Natural killer cell treated with Interleukin-12 subunit alpha and Interleukin-12 subunit beta and Interleukin-15 and Interleukin-18, amount 100 ng/mL, for 72 hours (primary cell): ENCODE measurements around the gene UNC80. TPM values are rescaled to one million over a fixed set of nuclear protein-coding genes. Genes with fewer than 3 reads are reported as not detected.

Experiments used
- ATAC-seq, 2 donors: fragments of 150-1000 bp; cut with Tn5 transposase in 1 of 2; sonication (Bioruptor Pico), chemical (Tn5 transposase) in 1 of 2; 2 replicates each; pipeline ENCODE4 v1.10.0; 2021
- DNase-seq: peaks from one replicate; pipeline ENCODE4 v3.0.0; 2022; ENCODE audit warnings: low spot score
- H3K27ac Mint-ChIP-seq, 2 donors: 1 replicate in 1 of 2; 2 replicates in 1 of 2; pipeline ENCODE4 v1.8.0; 2022; ENCODE audit warnings: mixed read lengths in 2 of 2, mild to moderate bottlenecking in 1 of 2, moderate library complexity in 1 of 2
- H3K27me3 Mint-ChIP-seq, 2 donors: 1 replicate in 1 of 2; 2 replicates in 1 of 2; pipeline ENCODE4 v1.8.0; 2022; ENCODE audit warnings: mixed read lengths in 2 of 2
- H3K36me3 Mint-ChIP-seq: one replicate; pipeline ENCODE4 v1.8.0; 2022; ENCODE audit warnings: mixed read lengths
- H3K4me1 Mint-ChIP-seq, 2 donors: 1 replicate in 1 of 2; 2 replicates in 1 of 2; pipeline ENCODE4 v1.8.0; 2022; ENCODE audit warnings: low read depth in 2 of 2, mixed read lengths in 2 of 2, mild to moderate bottlenecking in 1 of 2
- H3K4me3 Mint-ChIP-seq: one replicate; pipeline ENCODE4 v1.8.0; 2022; ENCODE audit warnings: mixed read lengths
- H3K9me3 Mint-ChIP-seq: 2 replicates; pipeline ENCODE4 v1.8.0; 2022; ENCODE audit warnings: mixed read lengths
- total RNA-seq, 2 donors: library from RNA; stranded (reverse); gene quantifications; one replicate each; pipeline ENCODE4 v1.2.3, GENCODE V29; 2022

Gene UNC80
- total RNA-seq, 2 donors from 2014 or later: not detected

DNA sequence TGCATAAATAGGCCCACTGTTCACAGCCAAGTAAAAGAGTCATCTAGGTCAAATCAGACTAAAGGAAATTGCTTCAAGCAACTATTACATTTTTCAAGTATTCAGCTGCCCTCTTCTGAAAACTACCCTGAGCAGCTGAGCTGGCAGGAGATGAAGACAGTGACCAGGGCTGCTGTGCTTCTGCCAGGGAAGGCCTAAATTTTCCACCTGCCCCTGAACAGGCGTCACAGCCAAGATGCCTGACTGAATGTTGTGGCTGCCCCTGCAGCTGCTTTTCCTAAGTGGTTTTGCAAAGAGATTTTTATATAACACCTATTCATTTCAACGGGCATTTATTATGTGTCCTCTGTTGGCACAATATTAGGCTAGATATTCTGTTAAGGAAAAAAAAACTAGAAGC lies 134.1 kb downstream of the UNC80 start:
- DNase-seq: no peak
- H3K36me3 Mint-ChIP-seq: no peaks in the 10 kb centered on the region
- no peak overlapping the region for H3K27ac Mint-ChIP-seq
- H3K27me3 Mint-ChIP-seq: peaks cover 0 to 5% of the 10 kb centered on the region in 2 donors
- H3K9me3 Mint-ChIP-seq: no peaks in the 10 kb centered on the region
- no peak overlapping the region for H3K4me3 Mint-ChIP-seq
- no peaks in the 10 kb centered on the region for H3K4me1 Mint-ChIP-seq
- no peak for ATAC-seq

DNA sequence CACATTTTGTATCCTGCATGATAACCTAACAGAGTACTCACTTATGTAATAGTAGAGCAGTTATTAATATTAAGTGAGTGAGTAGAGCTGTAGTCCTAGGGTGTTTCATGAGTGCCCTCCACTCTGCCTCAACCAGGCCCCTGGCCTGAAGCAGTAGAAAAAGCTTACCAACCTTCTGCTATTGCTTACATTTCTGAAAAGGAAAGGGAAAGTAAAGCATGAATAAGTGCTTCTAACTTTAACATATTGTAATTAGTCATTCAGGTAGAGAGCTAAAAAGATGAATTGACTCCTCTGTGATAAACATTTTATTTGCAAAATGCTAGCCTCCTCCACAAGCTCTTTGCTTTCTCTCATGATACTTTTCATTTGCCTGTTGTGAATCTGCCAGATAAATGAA lies 136.1 kb downstream of the UNC80 start:
- DNase-seq: no peak
- peaks cover 0 to 5% of the 10 kb centered on the region in 2 donors for H3K27me3 Mint-ChIP-seq
- no peak for ATAC-seq
- H3K36me3 Mint-ChIP-seq: no peaks in the 10 kb centered on the region
- H3K4me1 Mint-ChIP-seq: no peaks in the 10 kb centered on the region
- no peak overlapping the region for H3K4me3 Mint-ChIP-seq
- no peaks in the 10 kb centered on the region for H3K9me3 Mint-ChIP-seq
- no peak overlapping the region for H3K27ac Mint-ChIP-seq

DNA sequence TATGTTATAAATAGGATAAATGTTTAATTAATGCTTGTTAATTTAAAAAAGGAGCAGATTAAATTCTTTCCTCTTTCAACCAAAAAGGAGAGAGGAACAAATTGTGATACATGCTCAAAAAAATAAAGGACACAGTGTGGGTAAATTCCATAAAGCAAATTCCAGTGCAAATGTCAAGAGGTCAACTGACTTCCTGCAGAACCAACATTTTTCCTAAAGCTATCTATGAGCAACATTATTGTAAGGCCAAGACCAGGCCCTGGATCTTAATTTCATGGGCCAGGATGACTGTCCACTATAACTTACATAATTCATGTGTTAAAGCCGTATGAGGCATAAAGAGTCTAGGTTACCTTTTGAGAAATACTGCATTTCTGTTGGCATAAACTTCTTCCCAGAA lies 136.9 kb downstream of the UNC80 start:
- no peak overlapping the region for H3K4me3 Mint-ChIP-seq
- H3K27me3 Mint-ChIP-seq: peaks cover 0 to 5% of the 10 kb centered on the region in 2 donors
- no peak overlapping the region for H3K27ac Mint-ChIP-seq
- no peaks in the 10 kb centered on the region for H3K36me3 Mint-ChIP-seq
- DNase-seq (no peak), ATAC-seq (no peak)
- H3K9me3 Mint-ChIP-seq: no peaks in the 10 kb centered on the region
- H3K4me1 Mint-ChIP-seq: no peaks in the 10 kb centered on the region

DNA sequence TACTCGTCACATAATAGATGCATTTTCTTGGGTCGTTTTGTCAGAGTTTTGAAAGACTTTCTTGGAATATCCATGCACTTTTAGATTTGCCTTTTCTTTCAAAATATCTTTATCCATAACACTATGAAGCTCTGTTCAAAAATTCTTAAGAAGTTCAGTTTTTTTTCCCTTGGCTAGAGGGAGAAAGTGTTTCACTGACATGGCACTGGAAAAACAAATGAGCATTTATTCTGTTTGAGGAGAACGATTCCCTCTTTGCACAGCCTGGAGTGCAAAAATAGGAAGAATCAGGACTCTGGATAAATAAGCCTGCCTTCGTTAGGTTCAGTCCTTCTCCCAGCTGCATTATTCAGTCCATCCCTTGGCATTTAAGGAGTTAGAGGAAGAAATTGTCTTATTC lies 139.9 kb downstream of the UNC80 start:
- H3K4me1 Mint-ChIP-seq: no peaks in the 10 kb centered on the region
- H3K36me3 Mint-ChIP-seq: no peaks in the 10 kb centered on the region
- H3K4me3 Mint-ChIP-seq: no peak overlapping the region
- no peak for DNase-seq
- H3K27ac Mint-ChIP-seq: no peak overlapping the region
- no peaks in the 10 kb centered on the region for H3K9me3 Mint-ChIP-seq
- no peak for ATAC-seq
- H3K27me3 Mint-ChIP-seq: peaks cover 0 to 5% of the 10 kb centered on the region in 2 donors

DNA sequence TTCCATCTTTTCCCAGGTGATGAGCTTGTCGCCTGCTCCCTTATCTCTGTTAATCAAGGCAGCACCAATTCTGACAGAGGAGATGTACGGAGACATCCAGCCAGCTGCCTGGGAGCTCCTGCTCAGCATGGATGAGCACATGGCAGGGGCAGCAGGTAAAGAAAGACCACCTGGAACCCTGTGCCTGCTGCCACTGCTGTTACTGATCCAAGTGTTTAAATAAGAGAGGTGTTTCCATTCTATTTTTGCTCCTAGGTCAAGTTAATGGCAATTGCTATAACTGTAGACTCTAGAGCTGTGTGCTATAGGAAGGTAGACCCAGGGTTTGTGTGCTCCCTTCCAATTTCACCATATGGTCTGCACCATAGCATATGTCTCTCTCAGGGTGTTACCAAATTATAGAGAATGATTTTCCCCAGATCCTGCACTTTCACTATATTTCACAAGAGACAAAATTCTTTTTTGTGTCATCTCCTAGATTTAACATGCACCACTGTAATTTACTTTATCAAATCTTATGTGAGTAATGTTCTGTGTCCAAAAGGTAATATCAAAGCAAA lies 142.2 kb downstream of the UNC80 start:
- ATAC-seq: no peak
- Mint-ChIP-seq H3K4me3 (no peak overlapping the region), H3K27ac (no peak overlapping the region)

DNA sequence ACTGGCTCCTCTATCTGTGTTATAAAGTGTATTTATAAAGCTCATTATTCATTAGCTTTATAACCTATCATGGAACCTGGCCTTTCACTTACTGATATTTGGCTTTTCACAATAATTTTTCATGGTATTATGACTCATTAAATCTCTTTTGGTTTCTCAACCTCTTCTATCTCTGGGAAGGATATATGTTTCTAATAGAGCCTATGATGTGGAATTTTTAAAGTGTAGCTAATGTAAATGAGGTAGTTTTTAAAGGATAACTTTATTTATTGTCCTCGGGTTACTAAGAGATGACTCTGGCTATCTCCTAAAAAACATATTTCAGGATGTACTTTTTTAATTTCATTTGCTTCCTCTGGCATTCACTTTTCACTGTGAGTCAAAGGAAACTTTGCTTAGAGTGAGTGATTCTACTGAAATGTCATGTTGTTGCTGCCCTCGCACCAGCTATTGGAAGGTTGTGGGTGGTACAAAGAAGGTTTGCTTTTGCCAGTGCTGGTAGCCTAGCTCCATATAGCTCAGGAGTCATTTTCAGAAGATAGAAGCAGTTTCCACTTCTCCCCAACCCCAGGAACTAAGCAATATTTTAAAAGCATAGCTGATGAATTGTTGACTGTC lies 145.6 kb downstream of the UNC80 start:
- Mint-ChIP-seq H3K4me1 (no peaks in the 10 kb centered on the region), H3K27me3 (no peaks in the 10 kb centered on the region)

More for the DNA sequence above, 142.2 kb downstream of the UNC80 start:
- Mint-ChIP-seq H3K4me1 (no peaks in the 10 kb centered on the region), H3K27me3 (peaks cover 0 to 4% of the 10 kb centered on the region in 2 donors), H3K9me3 (no peaks in the 10 kb centered on the region), H3K36me3 (no peaks in the 10 kb centered on the region)
- no peak for DNase-seq

DNA sequence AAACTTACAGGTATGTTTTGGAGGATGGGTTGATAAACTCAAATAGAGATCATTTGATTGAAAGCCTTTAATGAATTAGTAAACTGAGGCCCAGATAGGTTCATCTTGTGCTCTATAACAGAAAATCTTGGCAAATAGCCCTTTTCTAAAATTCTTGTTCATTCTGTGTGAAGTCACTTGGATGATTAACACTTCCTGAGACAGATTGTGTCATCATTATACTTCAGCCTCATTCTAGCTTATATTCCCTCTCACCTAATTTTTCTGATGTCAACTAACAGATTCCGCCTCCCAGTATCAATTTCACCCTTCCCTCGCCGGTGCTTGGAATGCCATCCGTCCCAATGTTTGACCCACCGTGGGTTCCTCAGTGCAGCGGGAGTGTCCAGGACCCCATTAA lies 146.6 kb downstream of the UNC80 start:
- no peaks in the 10 kb centered on the region for H3K36me3 Mint-ChIP-seq
- no peak overlapping the region for H3K27ac Mint-ChIP-seq
- H3K4me3 Mint-ChIP-seq: no peak overlapping the region
- ATAC-seq (no peak), DNase-seq (no peak)
- H3K4me1 Mint-ChIP-seq: no peaks in the 10 kb centered on the region
- H3K9me3 Mint-ChIP-seq: no peaks in the 10 kb centered on the region
- no peaks in the 10 kb centered on the region for H3K27me3 Mint-ChIP-seq

More for the DNA sequence above, 145.6 kb downstream of the UNC80 start:
- H3K36me3 Mint-ChIP-seq: no peaks in the 10 kb centered on the region
- DNase-seq (no peak), ATAC-seq (no peak)
- no peak overlapping the region for H3K4me3 Mint-ChIP-seq
- no peaks in the 10 kb centered on the region for H3K9me3 Mint-ChIP-seq
- H3K27ac Mint-ChIP-seq: no peak overlapping the region

DNA sequence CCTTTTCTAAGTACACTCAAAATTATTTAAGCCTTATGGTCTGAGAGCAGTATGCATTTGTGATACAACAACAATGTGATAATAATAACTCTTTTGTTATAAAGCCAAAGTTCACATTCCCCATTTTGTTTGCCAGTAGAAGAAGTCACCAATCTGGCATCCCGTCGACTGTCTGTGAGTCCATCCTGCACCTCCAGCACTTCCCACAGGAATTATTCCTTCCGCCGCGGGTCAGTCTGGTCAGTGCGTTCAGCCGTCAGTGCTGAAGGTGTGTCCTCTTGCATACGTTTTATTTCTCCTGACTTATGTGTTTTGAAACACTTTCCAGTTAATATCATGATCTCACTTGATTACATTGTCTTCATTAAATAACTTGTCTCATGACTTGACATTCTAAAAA lies 150.5 kb downstream of the UNC80 start:
- Mint-ChIP-seq H3K27me3 (peaks cover 0 to 5% of the 10 kb centered on the region in 2 donors), H3K4me1 (no peaks in the 10 kb centered on the region), H3K27ac (no peak overlapping the region), H3K9me3 (peaks cover 2% of the 10 kb centered on the region), H3K4me3 (no peak overlapping the region), H3K36me3 (no peaks in the 10 kb centered on the region)
- ATAC-seq (no peak), DNase-seq (no peak)

DNA sequence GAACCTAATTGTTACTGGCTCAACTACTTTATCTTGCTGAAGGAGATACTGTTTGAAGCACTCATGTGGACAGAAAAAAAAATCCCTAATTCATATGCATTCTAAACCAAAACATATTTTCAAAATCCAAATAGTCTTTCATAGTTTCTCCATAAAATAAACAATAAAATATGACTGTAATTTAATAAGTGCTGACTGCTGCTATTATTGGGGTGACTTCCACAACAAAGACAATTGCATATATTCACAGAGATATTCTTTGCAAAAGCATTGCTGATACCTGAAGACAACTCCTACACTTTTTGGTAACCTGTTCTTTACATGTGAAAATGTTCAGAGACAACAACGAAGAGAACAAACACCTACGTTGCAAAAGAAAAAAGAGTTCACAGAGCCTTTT lies 157.7 kb downstream of the UNC80 start:
- no peaks in the 10 kb centered on the region for H3K36me3 Mint-ChIP-seq
- no peak overlapping the region for H3K27ac Mint-ChIP-seq
- DNase-seq (no peak), ATAC-seq (no peak)
- no peaks in the 10 kb centered on the region for H3K4me1 Mint-ChIP-seq
- no peak overlapping the region for H3K4me3 Mint-ChIP-seq
- peaks cover 11 to 12% of the 10 kb centered on the region in 2 donors for H3K27me3 Mint-ChIP-seq
- H3K9me3 Mint-ChIP-seq: peaks cover 2% of the 10 kb centered on the region

DNA sequence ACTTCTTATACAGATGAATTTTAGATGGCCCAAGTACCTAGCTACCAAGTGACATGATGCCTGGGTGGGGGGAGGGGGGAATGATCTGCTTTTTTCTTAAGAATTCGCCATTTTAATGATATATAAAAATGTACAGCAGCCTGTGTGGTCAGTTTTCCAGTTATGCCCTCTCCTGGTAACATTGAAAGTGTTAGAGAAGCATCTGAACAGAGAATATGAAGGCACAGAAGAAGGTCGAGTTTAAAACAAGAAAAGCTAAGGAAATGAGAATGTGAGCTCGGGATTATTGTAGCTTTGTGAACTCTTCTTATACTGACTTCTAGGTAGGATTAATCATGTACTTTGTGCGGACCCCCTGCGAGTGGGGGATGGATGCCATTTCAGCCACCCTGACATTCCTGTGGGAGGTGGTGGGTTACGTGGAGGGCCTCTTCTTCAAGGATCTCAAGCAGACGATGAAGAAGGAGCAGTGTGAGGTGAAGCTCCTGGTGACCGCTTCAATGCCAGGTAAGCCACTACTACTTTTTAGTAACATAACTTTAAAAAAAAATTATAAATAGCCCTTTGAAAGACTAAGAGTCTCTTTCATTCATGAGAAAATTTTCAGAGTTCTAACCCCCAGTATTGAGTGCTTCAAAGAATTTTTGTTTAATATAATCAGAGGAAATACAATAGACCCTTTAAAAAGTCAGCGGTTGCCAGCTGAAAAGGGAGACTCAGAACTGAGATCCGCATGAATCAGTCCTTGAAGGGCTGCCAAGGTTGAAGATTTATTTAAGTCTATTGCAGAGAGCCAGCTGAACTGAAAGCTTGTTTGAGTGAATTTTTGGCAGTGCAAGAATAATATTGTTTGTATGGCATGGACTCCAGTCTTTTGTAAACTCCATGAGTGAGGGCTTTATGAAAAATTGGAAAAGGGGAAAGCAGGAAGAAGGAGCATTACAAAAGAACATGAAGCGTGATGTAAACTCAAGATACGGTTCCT lies 162.2 kb downstream of the UNC80 start:
- Mint-ChIP-seq H3K36me3 (no peaks in the 10 kb centered on the region), H3K4me3 (no peak overlapping the region), H3K27ac (no peak overlapping the region), H3K27me3 (peaks cover 12 to 14% of the 10 kb centered on the region in 2 donors), H3K4me1 (no peaks in the 10 kb centered on the region), H3K9me3 (no peaks in the 10 kb centered on the region)
- DNase-seq: no peak
- no peak for ATAC-seq

DNA sequence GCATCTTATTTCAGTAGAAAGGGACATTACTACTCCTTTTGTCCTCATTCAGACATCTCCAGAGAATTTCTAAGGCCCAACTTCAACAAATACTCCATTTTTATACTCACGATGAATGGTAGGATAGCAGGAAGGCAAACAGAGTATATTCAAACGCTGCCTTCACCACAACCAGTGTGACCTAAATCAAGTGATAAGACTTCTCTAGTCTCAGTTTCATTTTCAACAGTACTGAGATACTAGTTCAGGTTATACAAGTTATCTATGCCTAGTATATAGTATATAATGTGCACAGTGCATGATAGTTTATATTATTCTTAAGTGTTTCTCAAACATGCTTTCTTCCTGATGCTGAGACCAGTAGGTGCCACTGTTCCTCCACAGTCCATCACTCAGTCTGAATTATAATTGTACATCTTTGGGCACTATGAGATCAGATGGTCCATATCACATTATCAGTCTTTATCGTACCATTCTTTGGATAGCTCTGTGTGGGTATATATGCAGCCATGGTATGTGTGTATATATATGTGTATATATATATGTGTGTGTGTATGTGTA lies 164.6 kb downstream of the UNC80 start:
- H3K27me3 Mint-ChIP-seq: peaks cover 12 to 26% of the 10 kb centered on the region in 2 donors
- no peak for ATAC-seq

DNA sequence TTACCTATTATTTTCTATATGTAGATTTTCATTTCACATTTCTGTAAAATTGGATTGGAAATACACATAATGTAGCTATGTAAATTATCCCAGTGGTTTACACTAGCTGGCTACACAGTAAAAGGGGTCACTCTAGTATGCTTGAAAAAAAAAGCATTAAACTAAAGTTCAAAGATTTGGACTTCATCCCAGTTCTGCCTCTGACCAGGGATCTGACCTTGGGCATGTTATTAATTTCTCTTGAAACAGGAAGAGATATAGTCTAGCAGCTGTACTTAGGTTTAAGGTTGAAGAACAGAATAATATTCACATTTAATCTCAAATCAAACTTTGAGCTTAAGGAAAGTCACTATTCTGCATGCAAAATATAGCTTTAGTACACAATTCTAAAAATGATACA lies 166.3 kb downstream of the UNC80 start:
- Mint-ChIP-seq H3K27ac (no peak overlapping the region), H3K9me3 (no peaks in the 10 kb centered on the region), H3K4me1 (no peaks in the 10 kb centered on the region), H3K36me3 (no peaks in the 10 kb centered on the region), H3K27me3 (peaks cover 9 to 15% of the 10 kb centered on the region in 2 donors), H3K4me3 (no peak overlapping the region)
- ATAC-seq: no peak
- no peak for DNase-seq

More for the DNA sequence above, 164.6 kb downstream of the UNC80 start:
- no peak overlapping the region for H3K27ac Mint-ChIP-seq
- no peak for DNase-seq
- H3K4me1 Mint-ChIP-seq: no peaks in the 10 kb centered on the region
- H3K9me3 Mint-ChIP-seq: no peaks in the 10 kb centered on the region
- H3K36me3 Mint-ChIP-seq: no peaks in the 10 kb centered on the region
- H3K4me3 Mint-ChIP-seq: no peak overlapping the region

DNA sequence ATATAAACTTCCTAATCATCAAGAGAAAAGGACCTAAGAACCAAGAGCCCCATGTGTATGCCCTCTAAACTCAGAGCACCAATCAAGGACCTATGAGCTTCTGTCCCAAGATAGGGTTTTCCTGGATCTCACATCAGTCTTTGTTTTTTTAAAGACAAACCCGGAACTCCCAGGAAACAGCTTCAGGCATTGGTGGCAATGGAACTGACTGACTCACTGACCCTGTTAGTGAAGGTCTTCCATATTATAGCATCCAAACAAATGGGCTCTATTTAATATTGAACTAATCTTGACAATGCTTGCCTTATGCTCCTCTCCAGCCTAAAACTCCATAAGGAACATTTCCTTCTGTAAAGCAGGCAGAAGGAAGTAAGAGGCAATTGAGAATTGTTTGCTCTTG lies 167.3 kb downstream of the UNC80 start:
- Mint-ChIP-seq H3K4me3 (no peak overlapping the region), H3K36me3 (no peaks in the 10 kb centered on the region), H3K4me1 (no peaks in the 10 kb centered on the region), H3K9me3 (no peaks in the 10 kb centered on the region), H3K27ac (no peak overlapping the region), H3K27me3 (peaks cover 9 to 15% of the 10 kb centered on the region in 2 donors)
- ATAC-seq (no peak), DNase-seq (no peak)

DNA sequence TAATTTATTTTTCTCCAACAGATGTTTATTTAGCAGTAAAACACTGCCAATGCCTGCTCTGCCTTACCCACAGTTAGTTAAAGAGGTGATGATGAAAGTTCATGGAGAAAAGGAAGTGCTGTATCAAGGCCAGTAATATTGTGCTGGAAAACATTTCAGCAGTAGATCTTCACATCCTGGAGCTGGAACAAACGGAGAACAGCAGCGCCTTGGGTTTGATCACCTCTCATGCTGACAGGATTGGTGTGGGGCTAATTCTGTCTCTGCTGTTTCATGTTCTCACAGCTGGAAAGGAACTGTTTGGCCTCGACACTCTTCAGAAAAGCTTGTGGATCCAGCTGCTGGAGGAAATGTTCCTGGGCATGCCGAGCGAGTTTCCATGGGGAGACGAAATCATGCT lies 169.3 kb downstream of the UNC80 start:
- Mint-ChIP-seq H3K27ac (no peak overlapping the region), H3K4me3 (no peak overlapping the region), H3K36me3 (no peaks in the 10 kb centered on the region), H3K4me1 (no peaks in the 10 kb centered on the region), H3K9me3 (no peaks in the 10 kb centered on the region), H3K27me3 (peaks cover 7 to 15% of the 10 kb centered on the region in 2 donors)
- DNase-seq (no peak), ATAC-seq (no peak)
